ENCODE results near the gene TOMM20. TPM values are rescaled to one million over a fixed set of nuclear protein-coding genes. Genes with fewer than 3 reads are reported as not detected.
A peak's percentile ranks its signal among the peaks of the same experiment; 100 is the strongest.

Gene TOMM20
- total and polyA plus RNA-seq, 9 of the 15 experiments (the other 6 are each of a cell fraction or from before 2014, with no cell fraction given) = 70.6 to 334 (median 159) TPM

DNA sequence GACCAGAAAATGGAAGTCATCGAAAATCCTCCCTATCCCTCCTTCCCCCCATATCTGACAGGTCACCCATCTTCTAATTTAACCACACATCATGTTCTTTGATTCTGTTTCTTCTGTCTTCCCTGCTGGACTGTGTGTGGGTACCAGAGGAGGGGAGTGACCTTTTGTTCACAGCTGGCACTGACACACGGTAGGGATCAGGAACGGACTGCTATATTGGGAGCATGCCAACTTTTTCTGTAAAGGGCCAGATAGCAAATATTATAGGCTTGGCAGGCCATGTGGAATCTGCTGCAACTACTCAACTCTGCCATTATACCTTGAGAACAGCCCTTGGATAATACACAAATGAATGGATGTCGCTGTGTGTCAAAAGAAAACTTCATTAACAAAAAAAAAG is 7.5 kb upstream of the TOMM20 start:
- Histone ChIP-seq H3K27ac (ENCODE audit: extremely low read depth, low read depth, low read length) (no peak overlapping the region), H3K9me1 (ENCODE audit: control insufficient read depth, insufficient read depth, low read length) (no peaks in the 10 kb centered on the region), H3K4me2 (ENCODE audit: insufficient read depth, low read length) (no peak overlapping the region), H2AFZ (ENCODE audit: low read depth, low read length) (no peak overlapping the region), H3K27me3 (ENCODE audit: control insufficient read depth in 2 of 2, insufficient read depth in 2 of 2, low read length in 2 of 2) (no peaks in the 10 kb centered on the region), H4K20me1 (replicated peaks; ENCODE audit: control insufficient read depth, insufficient read depth, low read length) (no peaks in the 10 kb centered on the region), H3K4me3 (no peak overlapping the region), H3K79me2 (ENCODE audit: control insufficient read depth, insufficient read depth, low read length) (no peaks in the 10 kb centered on the region), H3K9me3 (replicated peaks; ENCODE audit: control insufficient read depth, insufficient read depth, low read depth, low read length) (no peaks in the 10 kb centered on the region), H3K4me1 (replicated peaks in 1 of 2; ENCODE audit: control insufficient read depth in 2 of 2, insufficient read depth in 2 of 2, low read length in 2 of 2) (no peaks in the 10 kb centered on the region), H3K9ac (ENCODE audit: insufficient read depth in 1 of 2, low read depth in 2 of 2, low read length in 2 of 2) (no peak overlapping the region), H3K36me3 (ENCODE audit: control insufficient read depth, insufficient read depth, low read length) (peaks cover 79% of the 10 kb centered on the region)
- WGBS (ENCODE audit: insufficient coverage, low coverage, missing lambda C conversion rate) = 76% methylated on average over 4 of the region's 4 CpGs
- no TSS peak for BruUV-seq (replicated peaks)
- FAIRE-seq (no peak), ATAC-seq (no peak), DNase-seq (ENCODE audit: extremely low read depth in 1 of 4, low spot score in 3 of 4) (no peak)
- intact Hi-C loops (cut with micrococcal nuclease) = no loop called here
- ChIA-PET CTCF (ENCODE audit: low intra/inter-chr PET ratio) (no interaction called here), POLR2A (no interaction called here)
- in situ Hi-C loops (cut with MboI) = no loop called here
- no peak for TF ChIP-seq HDAC2 (IDR thresholded peaks at IDR 0.05)
- peak; percentile 75 for TF ChIP-seq NFIC (IDR thresholded peaks at IDR 0.05)

DNA sequence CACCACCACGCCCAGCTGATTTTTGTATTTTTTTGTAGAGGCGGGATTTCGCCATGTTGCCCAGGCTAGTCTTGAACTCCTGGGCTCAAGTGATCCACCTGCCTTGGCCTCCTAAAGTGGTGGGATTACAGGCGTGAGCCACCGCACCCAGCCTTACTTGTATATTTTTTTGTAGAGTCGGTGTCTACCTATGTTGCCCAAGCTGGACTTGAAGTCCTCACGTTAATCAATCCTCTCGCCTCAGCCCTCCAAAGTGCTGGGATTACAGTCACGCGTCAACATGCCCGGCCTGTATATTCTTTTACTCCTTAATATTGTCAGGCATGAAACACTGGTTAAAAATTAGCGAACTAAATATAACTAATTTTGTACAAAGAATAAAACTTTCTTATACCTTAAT is 5.5 kb upstream of the TOMM20 start:
- BruUV-seq (replicated peaks) = no TSS peak
- H3K4me3 ChIP-seq = no peak overlapping the region
- no peaks in the 10 kb centered on the region; a peak in 1 of 5 replicates for H3K4me1 ChIP-seq (replicated peaks in 1 of 2; ENCODE audit: control insufficient read depth in 2 of 2, insufficient read depth in 2 of 2, low read length in 2 of 2)
- no peaks in the 10 kb centered on the region for H4K20me1 ChIP-seq (replicated peaks; ENCODE audit: control insufficient read depth, insufficient read depth, low read length)
- H3K9me1 ChIP-seq (ENCODE audit: control insufficient read depth, insufficient read depth, low read length) = no peaks in the 10 kb centered on the region
- no peak overlapping the region for H3K9ac ChIP-seq (ENCODE audit: insufficient read depth in 1 of 2, low read depth in 2 of 2, low read length in 2 of 2)
- POLR2A ChIA-PET = interaction anchor here (1.0 to 2.8 kb wide), 3 partner anchors 9 to 25 kb away, joined by 3 to 13 read pairs (median 5); no protein-coding TSS in a partner anchor
- ATAC-seq (no peak), FAIRE-seq (no peak), DNase-seq (ENCODE audit: extremely low read depth in 1 of 4, low spot score in 3 of 4) (no peak)
- no peak overlapping the region for H2AFZ ChIP-seq (ENCODE audit: low read depth, low read length)
- WGBS (ENCODE audit: insufficient coverage, low coverage, missing lambda C conversion rate) = 96% methylated on average over 12 of the region's 12 CpGs
- no peak overlapping the region for H3K4me2 ChIP-seq (ENCODE audit: insufficient read depth, low read length)
- no peaks in the 10 kb centered on the region for H3K9me3 ChIP-seq (replicated peaks; ENCODE audit: control insufficient read depth, insufficient read depth, low read depth, low read length)
- intact Hi-C loops (cut with micrococcal nuclease) = no loop called here
- in situ Hi-C loops (cut with MboI) = no loop called here
- CTCF ChIA-PET (ENCODE audit: low intra/inter-chr PET ratio) = no interaction called here
- no peaks in the 10 kb centered on the region for H3K27me3 ChIP-seq (ENCODE audit: control insufficient read depth in 2 of 2, insufficient read depth in 2 of 2, low read length in 2 of 2)
- no peak overlapping the region for H3K27ac ChIP-seq (ENCODE audit: extremely low read depth, low read depth, low read length)
- peaks cover 74% of the 10 kb centered on the region for H3K36me3 ChIP-seq (ENCODE audit: control insufficient read depth, insufficient read depth, low read length)
- no peaks in the 10 kb centered on the region for H3K79me2 ChIP-seq (ENCODE audit: control insufficient read depth, insufficient read depth, low read length)
- TF ChIP-seq, protein P1, sequence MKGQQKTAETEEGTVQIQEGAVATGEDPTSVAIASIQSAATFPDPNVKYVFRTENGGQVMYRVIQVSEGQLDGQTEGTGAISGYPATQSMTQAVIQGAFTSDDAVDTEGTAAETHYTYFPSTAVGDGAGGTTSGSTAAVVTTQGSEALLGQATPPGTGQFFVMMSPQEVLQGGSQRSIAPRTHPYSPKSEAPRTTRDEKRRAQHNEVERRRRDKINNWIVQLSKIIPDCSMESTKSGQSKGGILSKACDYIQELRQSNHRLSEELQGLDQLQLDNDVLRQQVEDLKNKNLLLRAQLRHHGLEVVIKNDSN (CRISPR knock-in tag; IDR thresholded peaks at IDR 0.05) = no peak
- TF ChIP-seq EHMT2 (IDR thresholded peaks at IDR 0.05) (no peak), ZNF764 (CRISPR knock-in tag; IDR thresholded peaks at IDR 0.05; ENCODE audit: low read depth) (no peak), FOXJ2 (tag; IDR thresholded peaks at IDR 0.05) (no peak), MIER1 (IDR thresholded peaks at IDR 0.05; ENCODE audit: low read depth) (no peak), ZNF134 (CRISPR knock-in tag; conservative IDR thresholded peaks at IDR 0.05) (no peak), MAFK (IDR thresholded peaks at IDR 0.05; ENCODE audit: low read length) (no peak), ZNF12 (CRISPR knock-in tag; IDR thresholded peaks at IDR 0.05) (no peak)
- TF ChIP-seq, protein P2, sequence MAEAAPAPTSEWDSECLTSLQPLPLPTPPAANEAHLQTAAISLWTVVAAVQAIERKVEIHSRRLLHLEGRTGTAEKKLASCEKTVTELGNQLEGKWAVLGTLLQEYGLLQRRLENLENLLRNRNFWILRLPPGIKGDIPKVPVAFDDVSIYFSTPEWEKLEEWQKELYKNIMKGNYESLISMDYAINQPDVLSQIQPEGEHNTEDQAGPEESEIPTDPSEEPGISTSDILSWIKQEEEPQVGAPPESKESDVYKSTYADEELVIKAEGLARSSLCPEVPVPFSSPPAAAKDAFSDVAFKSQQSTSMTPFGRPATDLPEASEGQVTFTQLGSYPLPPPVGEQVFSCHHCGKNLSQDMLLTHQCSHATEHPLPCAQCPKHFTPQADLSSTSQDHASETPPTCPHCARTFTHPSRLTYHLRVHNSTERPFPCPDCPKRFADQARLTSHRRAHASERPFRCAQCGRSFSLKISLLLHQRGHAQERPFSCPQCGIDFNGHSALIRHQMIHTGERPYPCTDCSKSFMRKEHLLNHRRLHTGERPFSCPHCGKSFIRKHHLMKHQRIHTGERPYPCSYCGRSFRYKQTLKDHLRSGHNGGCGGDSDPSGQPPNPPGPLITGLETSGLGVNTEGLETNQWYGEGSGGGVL (CRISPR knock-in tag; IDR thresholded peaks at IDR 0.05) = no peak
- TF ChIP-seq, protein P3, sequence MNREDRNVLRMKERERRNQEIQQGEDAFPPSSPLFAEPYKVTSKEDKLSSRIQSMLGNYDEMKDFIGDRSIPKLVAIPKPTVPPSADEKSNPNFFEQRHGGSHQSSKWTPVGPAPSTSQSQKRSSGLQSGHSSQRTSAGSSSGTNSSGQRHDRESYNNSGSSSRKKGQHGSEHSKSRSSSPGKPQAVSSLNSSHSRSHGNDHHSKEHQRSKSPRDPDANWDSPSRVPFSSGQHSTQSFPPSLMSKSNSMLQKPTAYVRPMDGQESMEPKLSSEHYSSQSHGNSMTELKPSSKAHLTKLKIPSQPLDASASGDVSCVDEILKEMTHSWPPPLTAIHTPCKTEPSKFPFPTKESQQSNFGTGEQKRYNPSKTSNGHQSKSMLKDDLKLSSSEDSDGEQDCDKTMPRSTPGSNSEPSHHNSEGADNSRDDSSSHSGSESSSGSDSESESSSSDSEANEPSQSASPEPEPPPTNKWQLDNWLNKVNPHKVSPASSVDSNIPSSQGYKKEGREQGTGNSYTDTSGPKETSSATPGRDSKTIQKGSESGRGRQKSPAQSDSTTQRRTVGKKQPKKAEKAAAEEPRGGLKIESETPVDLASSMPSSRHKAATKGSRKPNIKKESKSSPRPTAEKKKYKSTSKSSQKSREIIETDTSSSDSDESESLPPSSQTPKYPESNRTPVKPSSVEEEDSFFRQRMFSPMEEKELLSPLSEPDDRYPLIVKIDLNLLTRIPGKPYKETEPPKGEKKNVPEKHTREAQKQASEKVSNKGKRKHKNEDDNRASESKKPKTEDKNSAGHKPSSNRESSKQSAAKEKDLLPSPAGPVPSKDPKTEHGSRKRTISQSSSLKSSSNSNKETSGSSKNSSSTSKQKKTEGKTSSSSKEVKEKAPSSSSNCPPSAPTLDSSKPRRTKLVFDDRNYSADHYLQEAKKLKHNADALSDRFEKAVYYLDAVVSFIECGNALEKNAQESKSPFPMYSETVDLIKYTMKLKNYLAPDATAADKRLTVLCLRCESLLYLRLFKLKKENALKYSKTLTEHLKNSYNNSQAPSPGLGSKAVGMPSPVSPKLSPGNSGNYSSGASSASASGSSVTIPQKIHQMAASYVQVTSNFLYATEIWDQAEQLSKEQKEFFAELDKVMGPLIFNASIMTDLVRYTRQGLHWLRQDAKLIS (CRISPR knock-in tag; IDR thresholded peaks at IDR 0.05) = no peak
